Endothelial cell of umbilical vein (primary cell): ENCODE measurements around the gene CASKIN1. TPM values are rescaled to one million over a fixed set of nuclear protein-coding genes. Genes with fewer than 3 reads are reported as not detected.

Source experiments
- BruUV-seq: library from RNA; stranded (reverse); fragments of 400-500 nt; replicated peaks from 2 replicates; lab custom pipeline; 2021; lab: Mats Ljungman, UMichigan
- CTCF ChIA-PET: fragments of 300-600, 350-600 bp; sonication (Branson Sonifier 250); formaldehyde crosslinking; loops from one replicate; lab custom pipeline; 2021; ENCODE audit warnings: antibody characterized with exemption, inconsistent platforms; lab: Charles Lee
- POLR2A ChIA-PET: fragments of 300-600, 350-600 bp; sonication (Branson Sonifier 250); formaldehyde crosslinking; loops from one replicate; lab custom pipeline; 2021; ENCODE audit warnings: antibody characterized with exemption, inconsistent platforms; lab: Charles Lee
- DNase-seq: peaks from one replicate; pipeline ENCODE4 v3.0.0-alpha.2; 2011; ENCODE audit warnings: low read depth, low spot score
- FAIRE-seq: peaks from 2 replicates; lab custom pipeline; 2011; peaks lifted over from hg19 to GRCh38; lab: Jason Lieb, UNC
- H2AFZ ChIP-seq: 2 replicates; pipeline ENCODE4 v1.6.0; 2012; ENCODE audit warnings: low read depth, low read length, control low read depth, inconsistent platforms
- H3K27ac ChIP-seq: 2 replicates; pipeline ENCODE4 v1.5.1; 2011; ENCODE audit warnings: low read depth, mild to moderate bottlenecking, control low read depth, low read length, moderate library complexity; ENCODE audit not compliant: insufficient read depth
- H3K27me3 ChIP-seq, 2 experiments: 2 replicates each; pipeline versions ENCODE4 v1.6.0 to v1.6.1; 2011; ENCODE audit warnings: low read length in 2 of 2, mixed read lengths in 1 of 2; ENCODE audit not compliant: control insufficient read depth in 2 of 2, insufficient read depth in 2 of 2
- H3K36me3 ChIP-seq, 2 experiments: 2 replicates in 1 of 2; 3 replicates in 1 of 2; pipeline ENCODE4 v1.5.1; 2011; ENCODE audit warnings: low read length in 2 of 2, mild to moderate bottlenecking in 1 of 2, moderate library complexity in 1 of 2; ENCODE audit not compliant: control insufficient read depth in 2 of 2, insufficient read depth in 2 of 2; ENCODE audit errors: extremely low read depth in 1 of 2
- H3K4me1 ChIP-seq: 3 replicates; pipeline ENCODE4 v1.5.1; 2011; ENCODE audit warnings: mild to moderate bottlenecking, low read length; ENCODE audit not compliant: control insufficient read depth, insufficient read depth; ENCODE audit errors: extremely low read depth
- H3K4me2 ChIP-seq: 2 replicates; pipeline ENCODE4 v1.6.1; 2011; ENCODE audit warnings: low read length, control low read depth, mixed read lengths; ENCODE audit not compliant: insufficient read depth
- H3K4me3 ChIP-seq, 3 experiments: fragments of 200-600 bp in 1 of 3; sonication (generic), shearing (Covaris generic) in 1 of 3; replicated peaks in 1 of 3; 2 replicates each; pipeline ENCODE4 v1.5.1; 2011 to 2016; ENCODE audit warnings: control low read depth in 3 of 3, low read length in 3 of 3, mild to moderate bottlenecking in 2 of 3, inconsistent platforms in 1 of 3, low read depth in 1 of 3, moderate library complexity in 1 of 3; ENCODE audit not compliant: insufficient read depth in 1 of 3
- H3K79me2 ChIP-seq: 2 replicates; pipeline ENCODE4 v1.6.0; 2012; ENCODE audit warnings: low read length, inconsistent platforms; ENCODE audit not compliant: control insufficient read depth, insufficient read depth
- H3K9ac ChIP-seq: replicated peaks from 2 replicates; pipeline ENCODE3; 2011; ENCODE audit warnings: low read length, control low read depth; ENCODE audit not compliant: insufficient read depth; ENCODE audit errors: extremely low read depth
- H3K9me1 ChIP-seq: replicated peaks from 3 replicates; pipeline ENCODE4 v1.6.0; 2011; ENCODE audit warnings: mild to moderate bottlenecking, low read length; ENCODE audit not compliant: control insufficient read depth, insufficient read depth; ENCODE audit errors: extremely low read depth
- H3K9me3 ChIP-seq: replicated peaks from 2 replicates; pipeline ENCODE4 v1.5.1; 2012; ENCODE audit warnings: low read length, inconsistent platforms; ENCODE audit not compliant: control insufficient read depth, insufficient read depth
- H4K20me1 ChIP-seq: replicated peaks from 2 replicates; pipeline ENCODE3; 2011; ENCODE audit warnings: mild to moderate bottlenecking, low read length; ENCODE audit not compliant: control insufficient read depth, insufficient read depth; ENCODE audit errors: extremely low read depth
- CTCF ChIP-seq, 2 donors: IDR thresholded peaks; 1 replicate in 1 of 2; 2 replicates in 1 of 2; pipeline ENCODE4 v1.5.1; 2011; ENCODE audit warnings: low read length in 2 of 2, mild to moderate bottlenecking in 2 of 2, moderate library complexity in 2 of 2, control low read depth in 1 of 2, inconsistent platforms in 1 of 2, low read depth in 1 of 2; ENCODE audit not compliant: insufficient read depth in 1 of 2; ENCODE audit errors: extremely low read depth in 1 of 2
- EZH2 ChIP-seq: IDR thresholded peaks from 2 replicates; pipeline ENCODE4 v1.6.1; 2012; ENCODE audit warnings: borderline replicate concordance, low read depth, mild to moderate bottlenecking, moderate library complexity, low read length, inconsistent platforms; ENCODE audit not compliant: severe bottlenecking
- FOS ChIP-seq: IDR thresholded peaks from 2 replicates; pipeline ENCODE4 v1.6.1; 2011; ENCODE audit warnings: mild to moderate bottlenecking, low read length, moderate library complexity, borderline replicate concordance; ENCODE audit not compliant: insufficient read depth
- GATA2 ChIP-seq: IDR thresholded peaks from 2 replicates; pipeline ENCODE4 v1.7.0; 2011; ENCODE audit warnings: low read depth, mild to moderate bottlenecking, moderate library complexity, mixed read lengths, low read length; ENCODE audit not compliant: insufficient read length, insufficient read depth
- JUN ChIP-seq: IDR thresholded peaks from 2 replicates; pipeline ENCODE4 v1.6.1; 2011; ENCODE audit warnings: borderline replicate concordance, low read depth; ENCODE audit not compliant: insufficient read length, insufficient read depth
- MAX ChIP-seq: IDR thresholded peaks from 2 replicates; pipeline ENCODE4 v1.6.1; 2011; ENCODE audit not compliant: insufficient read depth, insufficient read length
- MYC ChIP-seq: IDR thresholded peaks from one replicate; pipeline ENCODE4 v1.6.1; 2011; ENCODE audit warnings: mild to moderate bottlenecking, low read depth, low read length
- POLR2A ChIP-seq: IDR thresholded peaks from 2 replicates; pipeline ENCODE4 v1.6.1; 2012; ENCODE audit warnings: low read depth, mild to moderate bottlenecking, control low read depth, low read length
- POLR2AphosphoS5 ChIP-seq: IDR thresholded peaks from 2 replicates; pipeline ENCODE4 v1.6.1; 2012; ENCODE audit warnings: low read depth, mild to moderate bottlenecking, control low read depth, low read length, moderate library complexity; ENCODE audit not compliant: insufficient read depth
- dilution Hi-C: fragments of 300-500 bp; cut with MboI; formaldehyde crosslinking; loops from one replicate; pipeline ENCODE4 v1.15.0; 2019; ENCODE audit warnings: low sequenced_read_pairs; ENCODE audit not compliant: extremely low pct_ligation_motif_present
- intact Hi-C: fragments of 100-400 bp; cut with micrococcal nuclease; formaldehyde crosslinking; loops from one replicate; pipeline ENCODE4 v1.10.0; 2022
- polyA plus RNA-seq, 4 experiments: library from polyadenylated mRNA; depleted of rRNA in 3 of 4; stranded (reverse) in 3 of 4; unstranded in 1 of 4; fragments of >200 nt; gene quantifications; 2 replicates each; pipeline versions ENCODE4 v1.2.1 to v1.2.3, GENCODE V29; 2011 to 2012; ENCODE audit warnings: missing spikeins in 1 of 4
- total RNA-seq: library from RNA; stranded (reverse); gene quantifications from 2 replicates; pipeline ENCODE4 v1.2.3, GENCODE V29; 2021

The CASKIN1 gene
- total and polyA plus RNA-seq, 2 donors (not counting 3 experiments of a cell fraction or from before 2014, with no cell fraction given) = 0.11 to 0.58 TPM

DNA sequence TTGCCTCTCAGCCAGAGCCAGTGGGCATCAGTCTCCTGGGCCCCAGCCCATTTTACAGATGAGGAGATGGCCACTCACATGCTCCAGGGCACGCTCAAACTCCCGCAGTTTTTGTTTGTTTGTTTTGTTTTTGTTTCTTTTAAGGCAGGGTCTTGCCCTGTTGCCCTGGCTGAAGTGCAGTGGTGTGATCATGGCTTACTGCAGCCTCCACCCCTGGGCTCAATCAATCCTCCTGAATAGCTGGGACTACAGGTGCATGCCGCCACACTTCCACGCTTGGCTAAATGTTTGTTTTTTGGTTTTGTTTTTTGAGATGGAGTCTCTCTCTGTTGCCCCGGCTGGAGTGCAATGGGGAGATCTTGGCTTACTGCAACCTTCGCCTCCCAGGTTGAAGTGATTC, 30.5 kb upstream of the CASKIN1 start:
- Histone ChIP-seq H3K4me3 (no peak overlapping the region), H3K79me2 (peaks cover 36% of the 10 kb centered on the region), H3K27ac (no peak overlapping the region), H3K36me3 (peaks cover 4 to 20% of the 10 kb centered on the region in 2 experiments), H3K9me1 (no peaks in the 10 kb centered on the region), H2AFZ (no peak overlapping the region), H3K4me2 (no peak overlapping the region), H3K9ac (no peak overlapping the region), H3K9me3 (no peaks in the 10 kb centered on the region), H4K20me1 (no peaks in the 10 kb centered on the region), H3K27me3 (no peaks in the 10 kb centered on the region), H3K4me1 (peaks cover 7% of the 10 kb centered on the region)
- intact Hi-C loops (no loop called here), dilution Hi-C loops (no loop called here)
- no peak for DNase-seq
- no TSS peak for BruUV-seq
- no peak for TF ChIP-seq MYC
- TF ChIP-seq CTCF (IDR thresholded peaks at IDR 0.05; ENCODE audit: extremely low read depth in 1 of 2, insufficient read depth in 1 of 2, low read depth in 1 of 2, low read length in 2 of 2) = no peak
- no peak for TF ChIP-seq EZH2
- no peak for TF ChIP-seq GATA2
- TF ChIP-seq POLR2A = no peak
- no peak for TF ChIP-seq JUN
- TF ChIP-seq POLR2AphosphoS5 = no peak
- no peak for TF ChIP-seq MAX
- TF ChIP-seq FOS = no peak
- FAIRE-seq = no peak
- ChIA-PET CTCF (interaction anchor here (2.5 kb wide), 1 partner anchor 24 kb away, joined by 7 read pairs; the partner anchor contains the start of gene ECI1), POLR2A (no interaction called here)
